CD4-positive, alpha-beta T cell treated with Interferon gamma for 1 hour (primary cell): Measurements from ENCODE around the gene UBE2I.
"Not testable (repeated sequence)": the region's sequence is repeated elsewhere in the genome, so short reads cannot be mapped to it uniquely, and the experiment has no call there.

Source experiments
- DNase-seq: peaks from one replicate; pipeline ENCODE4 v3.0.0-alpha.2; 2020

Gene UBE2I

GRCh38 chr16:1277617-1278282 is 31.7 kb upstream of the UBE2I start:
- no peak for DNase-seq

GRCh38 chr16:1278477-1278876 is 31.0 kb upstream of the UBE2I start:
- no peak for DNase-seq

GRCh38 chr16:1279081-1279944 is 30.1 kb upstream of the UBE2I start:
- DNase-seq = no peak

GRCh38 chr16:1279945-1280589 is 29.4 kb upstream of the UBE2I start:
- no peak for DNase-seq

GRCh38 chr16:1280783-1281182 is 28.7 kb upstream of the UBE2I start:
- no peak for DNase-seq

GRCh38 chr16:1281517-1281916 is 27.9 kb upstream of the UBE2I start:
- no peak for DNase-seq

- DNase-seq = no peak
Observed at GRCh38 chr16:1282324-1282973, 27.0 kb upstream of the UBE2I start.

GRCh38 chr16:1283296-1283695 is 26.1 kb upstream of the UBE2I start:
- no peak for DNase-seq

GRCh38 chr16:1283996-1284616 is 25.3 kb upstream of the UBE2I start:
- DNase-seq = no peak

GRCh38 chr16:1285669-1286512 is 23.5 kb upstream of the UBE2I start:
- DNase-seq = no peak

- DNase-seq = no peak
Observed at GRCh38 chr16:1286513-1287094, 22.8 kb upstream of the UBE2I start.

GRCh38 chr16:1287982-1288670 is 21.3 kb upstream of the UBE2I start:
- DNase-seq = no peak

GRCh38 chr16:1288813-1289476 is 20.5 kb upstream of the UBE2I start:
- no peak for DNase-seq

GRCh38 chr16:1289477-1289866 is 20.0 kb upstream of the UBE2I start:
- DNase-seq = no peak

- no peak for DNase-seq
Observed at GRCh38 chr16:1290063-1290501, 19.4 kb upstream of the UBE2I start.

GRCh38 chr16:1290860-1291575 is 18.4 kb upstream of the UBE2I start:
- no peak for DNase-seq

GRCh38 chr16:1291576-1291974 is 17.9 kb upstream of the UBE2I start:
- DNase-seq = no peak

- not testable (repeated sequence) for DNase-seq
Observed at GRCh38 chr16:1292208-1292607, 17.2 kb upstream of the UBE2I start.

- DNase-seq = not testable (repeated sequence)
Observed at GRCh38 chr16:1292808-1293207, 16.6 kb upstream of the UBE2I start.
